Neural cell (in vitro differentiated cells): Measurements from ENCODE around the gene ARF5. TPM values are rescaled to one million over a fixed set of nuclear protein-coding genes. Genes with fewer than 3 reads are reported as not detected.

ENCODE experiments used
- H2AFZ ChIP-seq: fragments of 200-600, 300-800 bp; sonication (generic), shearing (Covaris generic); 2 replicates; pipeline ENCODE4 v1.6.0; 2014; ENCODE audit warnings: low read depth, mild to moderate bottlenecking, antibody characterized with exemption, low read length, moderate library complexity
- H3F3A ChIP-seq: fragments of 200-600 bp; shearing (Covaris generic); 2 replicates; pipeline ENCODE4 v1.6.1; 2016; ENCODE audit warnings: mild to moderate bottlenecking, moderate library complexity, mixed read lengths, antibody characterized with exemption, low read length; ENCODE audit not compliant: insufficient read depth, poor library complexity, severe bottlenecking
- H3K27ac ChIP-seq: fragments of 200-600, 300-800 bp; sonication (generic), shearing (Covaris generic); 2 replicates; pipeline ENCODE4 v1.5.1; 2014; ENCODE audit warnings: mild to moderate bottlenecking, low read length, moderate library complexity
- H3K27me3 ChIP-seq: fragments of 300-800, 200-600 bp; sonication (generic), shearing (Covaris generic); 2 replicates; pipeline ENCODE4 v1.6.0; 2014; ENCODE audit warnings: mild to moderate bottlenecking, low read depth, low read length, moderate library complexity; ENCODE audit not compliant: insufficient read depth
- H3K36me3 ChIP-seq: fragments of 300-800, 200-600 bp; sonication (generic), shearing (Covaris generic); 2 replicates; pipeline ENCODE4 v1.5.1; 2014; ENCODE audit warnings: mild to moderate bottlenecking, antibody characterized with exemption, low read length, moderate library complexity; ENCODE audit not compliant: insufficient read depth
- H3K4me2 ChIP-seq: fragments of 300-800, 200-600 bp; sonication (generic), shearing (Covaris generic); 2 replicates; pipeline ENCODE4 v1.6.0; 2014; ENCODE audit warnings: mild to moderate bottlenecking, low read length
- H3K4me3 ChIP-seq: fragments of 300-800, 200-600 bp; sonication (generic), shearing (Covaris generic); 2 replicates; pipeline ENCODE4 v1.5.1; 2014; ENCODE audit warnings: mild to moderate bottlenecking, low read length, moderate library complexity
- H3K79me2 ChIP-seq: fragments of 200-600 bp; shearing (Covaris generic); replicated peaks from 2 replicates; pipeline ENCODE4 v1.6.0; 2014; ENCODE audit warnings: mild to moderate bottlenecking, low read length, moderate library complexity; ENCODE audit not compliant: insufficient read depth
- H3K9ac ChIP-seq: fragments of 300-800, 200-600 bp; sonication (generic), shearing (Covaris generic); 2 replicates; pipeline ENCODE4 v1.6.1; 2016; ENCODE audit warnings: mild to moderate bottlenecking, low read length, mixed read lengths
- H3K9me2 ChIP-seq: fragments of 200-600 bp; shearing (Covaris generic); 2 replicates; pipeline ENCODE4 v1.6.1; 2016; ENCODE audit warnings: mild to moderate bottlenecking, low read length, mixed read lengths; ENCODE audit not compliant: insufficient read depth
- H3K9me3 ChIP-seq: fragments of 200-600, 300-800 bp; sonication (generic), shearing (Covaris generic); 2 replicates; pipeline ENCODE4 v1.6.1; 2016; ENCODE audit warnings: mild to moderate bottlenecking, mixed run types, low read length, moderate library complexity, mixed read lengths
- H4K20me1 ChIP-seq: fragments of 200-600 bp; shearing (Covaris generic); 2 replicates; pipeline ENCODE4 v1.6.1; 2016; ENCODE audit warnings: mild to moderate bottlenecking, mixed run types; ENCODE audit not compliant: insufficient read depth
- EP300 ChIP-seq: fragments of 450-650 bp; conservative IDR thresholded peaks from 2 replicates; pipeline ENCODE4 v1.6.1; 2014; ENCODE audit warnings: antibody characterized with exemption, mild to moderate bottlenecking, moderate library complexity; ENCODE audit not compliant: poor library complexity, severe bottlenecking
- EZH2 ChIP-seq: fragments of 200-600, 300-800 bp; shearing (Covaris generic), sonication (generic); IDR thresholded peaks from 2 replicates; pipeline ENCODE4 v1.6.1; 2014; ENCODE audit warnings: antibody characterized with exemption, low read length, borderline replicate concordance, mild to moderate bottlenecking; ENCODE audit not compliant: insufficient read depth, poor library complexity, severe bottlenecking
- MXI1 ChIP-seq: fragments of 450-650 bp; conservative IDR thresholded peaks from 2 replicates; pipeline ENCODE4 v1.6.1; 2014; ENCODE audit warnings: antibody characterized with exemption, mild to moderate bottlenecking; ENCODE audit not compliant: poor library complexity, severe bottlenecking
- POLR2AphosphoS5 ChIP-seq: IDR thresholded peaks from 2 replicates; pipeline ENCODE4 v1.6.1; 2012
- RAD21 ChIP-seq: fragments of 450-650 bp; conservative IDR thresholded peaks from 2 replicates; pipeline ENCODE4 v1.6.1; 2014; ENCODE audit warnings: antibody characterized with exemption, mild to moderate bottlenecking, moderate library complexity
- SMC3 ChIP-seq: fragments of 450-650 bp; conservative IDR thresholded peaks from 2 replicates; pipeline ENCODE4 v1.6.1; 2014; ENCODE audit warnings: antibody characterized with exemption, mild to moderate bottlenecking, moderate library complexity; ENCODE audit not compliant: poor library complexity
- TAF1 ChIP-seq: IDR thresholded peaks from 2 replicates; pipeline ENCODE4 v1.6.1; 2012; ENCODE audit warnings: low read depth
- polyA plus RNA-seq: library from polyadenylated mRNA; depleted of rRNA; stranded (reverse); fragments of >200 nt; gene quantifications from 2 replicates; pipeline ENCODE4 v1.2.3, GENCODE V29; 2014
- TF ChIP-seq, protein P1 (sequence below): IDR thresholded peaks from 2 replicates; pipeline ENCODE4 v1.6.1; 2012; ENCODE audit warnings: borderline replicate concordance
- TF ChIP-seq, protein P2 (sequence below): fragments of 450-650 bp; IDR thresholded peaks from 2 replicates; pipeline ENCODE4 v1.5.1; 2014; ENCODE audit warnings: antibody characterized with exemption, mild to moderate bottlenecking, moderate library complexity; ENCODE audit not compliant: poor library complexity, severe bottlenecking

The ARF5 gene
- polyA plus RNA-seq, 1 donor from 2014 or later = 582 TPM

DNA sequence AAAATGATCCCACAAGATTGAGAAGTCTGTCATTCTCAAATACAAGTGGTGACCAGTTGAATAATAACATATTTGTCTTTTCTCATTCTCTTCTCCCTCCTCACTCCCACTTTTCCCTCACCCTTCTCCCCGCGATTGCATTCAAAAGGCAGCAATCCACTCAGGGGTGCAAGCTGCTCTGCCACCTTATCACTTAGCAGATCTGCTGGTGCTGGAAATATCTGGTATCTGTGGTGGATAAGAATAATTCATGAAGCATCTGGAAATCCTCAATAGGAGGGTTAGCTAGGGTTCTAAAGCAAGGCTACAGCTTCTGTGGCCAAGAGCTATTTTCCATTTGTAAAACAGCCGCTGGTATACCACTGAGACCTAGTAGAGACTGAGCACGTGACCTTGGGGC, 46.7 kb upstream of the ARF5 start:
- H3K36me3 ChIP-seq = no peaks in the 10 kb centered on the region
- TF ChIP-seq TAF1 (no peak), POLR2AphosphoS5 (no peak), SMC3 (no peak), EP300 (no peak), RAD21 (no peak), EZH2 (no peak), MXI1 (no peak)
- TF ChIP-seq, protein P1, sequence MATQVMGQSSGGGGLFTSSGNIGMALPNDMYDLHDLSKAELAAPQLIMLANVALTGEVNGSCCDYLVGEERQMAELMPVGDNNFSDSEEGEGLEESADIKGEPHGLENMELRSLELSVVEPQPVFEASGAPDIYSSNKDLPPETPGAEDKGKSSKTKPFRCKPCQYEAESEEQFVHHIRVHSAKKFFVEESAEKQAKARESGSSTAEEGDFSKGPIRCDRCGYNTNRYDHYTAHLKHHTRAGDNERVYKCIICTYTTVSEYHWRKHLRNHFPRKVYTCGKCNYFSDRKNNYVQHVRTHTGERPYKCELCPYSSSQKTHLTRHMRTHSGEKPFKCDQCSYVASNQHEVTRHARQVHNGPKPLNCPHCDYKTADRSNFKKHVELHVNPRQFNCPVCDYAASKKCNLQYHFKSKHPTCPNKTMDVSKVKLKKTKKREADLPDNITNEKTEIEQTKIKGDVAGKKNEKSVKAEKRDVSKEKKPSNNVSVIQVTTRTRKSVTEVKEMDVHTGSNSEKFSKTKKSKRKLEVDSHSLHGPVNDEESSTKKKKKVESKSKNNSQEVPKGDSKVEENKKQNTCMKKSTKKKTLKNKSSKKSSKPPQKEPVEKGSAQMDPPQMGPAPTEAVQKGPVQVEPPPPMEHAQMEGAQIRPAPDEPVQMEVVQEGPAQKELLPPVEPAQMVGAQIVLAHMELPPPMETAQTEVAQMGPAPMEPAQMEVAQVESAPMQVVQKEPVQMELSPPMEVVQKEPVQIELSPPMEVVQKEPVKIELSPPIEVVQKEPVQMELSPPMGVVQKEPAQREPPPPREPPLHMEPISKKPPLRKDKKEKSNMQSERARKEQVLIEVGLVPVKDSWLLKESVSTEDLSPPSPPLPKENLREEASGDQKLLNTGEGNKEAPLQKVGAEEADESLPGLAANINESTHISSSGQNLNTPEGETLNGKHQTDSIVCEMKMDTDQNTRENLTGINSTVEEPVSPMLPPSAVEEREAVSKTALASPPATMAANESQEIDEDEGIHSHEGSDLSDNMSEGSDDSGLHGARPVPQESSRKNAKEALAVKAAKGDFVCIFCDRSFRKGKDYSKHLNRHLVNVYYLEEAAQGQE = no peak
- TF ChIP-seq, protein P2, sequence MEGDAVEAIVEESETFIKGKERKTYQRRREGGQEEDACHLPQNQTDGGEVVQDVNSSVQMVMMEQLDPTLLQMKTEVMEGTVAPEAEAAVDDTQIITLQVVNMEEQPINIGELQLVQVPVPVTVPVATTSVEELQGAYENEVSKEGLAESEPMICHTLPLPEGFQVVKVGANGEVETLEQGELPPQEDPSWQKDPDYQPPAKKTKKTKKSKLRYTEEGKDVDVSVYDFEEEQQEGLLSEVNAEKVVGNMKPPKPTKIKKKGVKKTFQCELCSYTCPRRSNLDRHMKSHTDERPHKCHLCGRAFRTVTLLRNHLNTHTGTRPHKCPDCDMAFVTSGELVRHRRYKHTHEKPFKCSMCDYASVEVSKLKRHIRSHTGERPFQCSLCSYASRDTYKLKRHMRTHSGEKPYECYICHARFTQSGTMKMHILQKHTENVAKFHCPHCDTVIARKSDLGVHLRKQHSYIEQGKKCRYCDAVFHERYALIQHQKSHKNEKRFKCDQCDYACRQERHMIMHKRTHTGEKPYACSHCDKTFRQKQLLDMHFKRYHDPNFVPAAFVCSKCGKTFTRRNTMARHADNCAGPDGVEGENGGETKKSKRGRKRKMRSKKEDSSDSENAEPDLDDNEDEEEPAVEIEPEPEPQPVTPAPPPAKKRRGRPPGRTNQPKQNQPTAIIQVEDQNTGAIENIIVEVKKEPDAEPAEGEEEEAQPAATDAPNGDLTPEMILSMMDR = no peak
- H3K9me2 ChIP-seq = no peaks in the 10 kb centered on the region
- H3F3A ChIP-seq = no peaks in the 10 kb centered on the region
- H4K20me1 ChIP-seq = no peaks in the 10 kb centered on the region
- no peak overlapping the region for H3K4me3 ChIP-seq
- no peak overlapping the region for H3K4me2 ChIP-seq
- H3K27me3 ChIP-seq = peaks cover 21% of the 10 kb centered on the region
- no peaks in the 10 kb centered on the region for H3K9me3 ChIP-seq
- no peak overlapping the region for H3K9ac ChIP-seq
- H3K79me2 ChIP-seq = no peaks in the 10 kb centered on the region
- H3K27ac ChIP-seq = no peak overlapping the region
- H2AFZ ChIP-seq = no peak overlapping the region

DNA sequence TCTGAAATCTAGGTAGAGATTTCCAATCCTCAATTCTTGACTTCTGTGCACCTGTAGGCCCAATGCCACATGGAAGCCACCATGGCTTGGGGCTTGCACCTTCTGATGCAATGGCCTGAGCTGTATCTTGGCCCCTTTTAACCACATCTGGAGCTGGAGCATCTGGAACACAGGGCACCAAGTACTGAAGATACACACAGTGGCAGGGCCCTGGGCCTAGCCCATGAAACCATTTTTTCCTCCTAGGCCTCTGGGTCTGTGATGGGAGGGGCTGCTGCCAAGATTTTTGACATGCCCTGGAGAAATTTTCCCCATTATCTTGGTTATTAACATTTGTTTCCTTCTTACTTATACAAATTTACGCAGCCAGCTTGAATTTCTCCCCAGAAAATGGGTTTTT, 41.9 kb upstream of the ARF5 start:
- H3K79me2 ChIP-seq = no peaks in the 10 kb centered on the region
- no peak overlapping the region for H3K9ac ChIP-seq
- no peak overlapping the region for H2AFZ ChIP-seq
- H3K9me2 ChIP-seq = no peaks in the 10 kb centered on the region
- H3K4me2 ChIP-seq = no peak overlapping the region
- no peak overlapping the region for H3K27ac ChIP-seq
- H3K27me3 ChIP-seq = no peaks in the 10 kb centered on the region
- TF ChIP-seq EZH2 (no peak), MXI1 (no peak), SMC3 (no peak), EP300 (no peak), TAF1 (no peak), RAD21 (no peak), POLR2AphosphoS5 (no peak)
- TF ChIP-seq, protein P2 = no peak
- TF ChIP-seq, protein P1 = no peak
- H4K20me1 ChIP-seq = no peaks in the 10 kb centered on the region
- H3F3A ChIP-seq = no peaks in the 10 kb centered on the region
- no peaks in the 10 kb centered on the region for H3K36me3 ChIP-seq
- H3K9me3 ChIP-seq = no peaks in the 10 kb centered on the region
- no peak overlapping the region for H3K4me3 ChIP-seq
